Muscle of leg (tissue), 9 donors: ENCODE results near the gene NOP56. TPM values are rescaled to one million over a fixed set of nuclear protein-coding genes. Genes with fewer than 3 reads are reported as not detected.

Experiments
- polyA plus RNA-seq, 8 donors: library from polyadenylated mRNA; unstranded; fragments of 120-200 nt; gene quantifications; one replicate each; pipeline versions ENCODE4 v1.2.1 to v1.2.3, GENCODE V29; 2013; ENCODE audit warnings: inconsistent platforms in 1 of 8, low replicate concordance in 1 of 8; ENCODE audit not compliant: insufficient read length in 8 of 8, insufficient read depth in 1 of 8
- total RNA-seq: library from RNA; stranded (reverse); fragments of 120-200 nt; gene quantifications from one replicate; pipeline ENCODE4 v1.2.4, GENCODE V29; 2013

The NOP56 gene
- total and polyA plus RNA-seq, 9 donors: 130 to 204 (median 165) TPM

Other genes with a start within 250 kb of the NOP56 start
- gene SNRPB, start 181.8 kb upstream of the NOP56 start, total RNA-seq: 123 TPM
- 100 to 1,000 TPM in 7 of 8 donors, 10 to 100 TPM in 1; 97.3 to 123 (median 113) TPM for gene SNRPB, start 181.8 kb upstream of the NOP56 start, polyA plus RNA-seq
- gene ZNF343, start 143.7 kb upstream of the NOP56 start, total RNA-seq: 11.2 TPM
- 10 to 100 TPM in 1 of 8 donors, 1 to 10 TPM in 7; 8.2 to 12.6 (median 8.7) TPM for gene ZNF343, start 143.7 kb upstream of the NOP56 start, polyA plus RNA-seq
- not detected for gene TMC2, start 116.1 kb upstream of the NOP56 start, total RNA-seq
- under 1 TPM in 6 of 8 donors, not detected in 2; 0.02 to 0.16 (median 0.07) TPM for gene TMC2, start 116.1 kb upstream of the NOP56 start, polyA plus RNA-seq
- 109 TPM for gene IDH3B, start 11.6 kb downstream of the NOP56 start, total RNA-seq
- gene IDH3B, start 11.6 kb downstream of the NOP56 start, polyA plus RNA-seq: 100 to 1,000 TPM in 6 of 8 donors, 10 to 100 TPM in 2; 90.9 to 112 (median 102) TPM
- gene EBF4, start 40.1 kb downstream of the NOP56 start, total RNA-seq: 3.2 TPM
- 1 to 10 TPM; 4.0 to 8.9 (median 4.7) TPM for gene EBF4, start 40.1 kb downstream of the NOP56 start, polyA plus RNA-seq
- gene CPXM1, start 148.0 kb downstream of the NOP56 start, total RNA-seq: 41.5 TPM
- gene CPXM1, start 148.0 kb downstream of the NOP56 start, polyA plus RNA-seq: 10 to 100 TPM; 42.2 to 83.9 (median 62.0) TPM
- gene C20orf141, start 162.4 kb downstream of the NOP56 start, total RNA-seq: not detected
- gene C20orf141, start 162.4 kb downstream of the NOP56 start, polyA plus RNA-seq: not detected
- not detected for gene TMEM239, start 163.7 kb downstream of the NOP56 start, total RNA-seq
- gene TMEM239, start 163.7 kb downstream of the NOP56 start, polyA plus RNA-seq: under 1 TPM in 1 of 8 donors, not detected in 7; 0.11 TPM
- gene PCED1A, start 188.0 kb downstream of the NOP56 start, total RNA-seq: 24.4 TPM
- gene PCED1A, start 188.0 kb downstream of the NOP56 start, polyA plus RNA-seq: 10 to 100 TPM; 24.2 to 40.9 (median 31.3) TPM
- 24.7 TPM for gene VPS16, start 188.1 kb downstream of the NOP56 start, total RNA-seq
- 10 to 100 TPM; 21.5 to 28.9 (median 23.6) TPM for gene VPS16, start 188.1 kb downstream of the NOP56 start, polyA plus RNA-seq
- 41.7 TPM for gene PTPRA, start 220.8 kb downstream of the NOP56 start, total RNA-seq
- gene PTPRA, start 220.8 kb downstream of the NOP56 start, polyA plus RNA-seq: 10 to 100 TPM; 37.4 to 60.5 (median 45.7) TPM